Neuronal stem cell (in vitro differentiated cells): ENCODE measurements around the gene SLF1.

ENCODE experiments used
- DNase-seq: peaks from one replicate; pipeline ENCODE4 v3.0.0-alpha.2; 2013; ENCODE audit warnings: low spot score
- H2AFZ ChIP-seq: one replicate; pipeline ENCODE4 v1.6.1; 2013; ENCODE audit warnings: mild to moderate bottlenecking, low read length, inconsistent platforms
- H2AK5ac ChIP-seq: 2 replicates; pipeline ENCODE4 v1.6.1; 2013; ENCODE audit warnings: low read depth, mild to moderate bottlenecking, inconsistent platforms, low read length, moderate library complexity, mixed read lengths
- H2BK120ac ChIP-seq: 2 replicates; pipeline ENCODE4 v1.6.1; 2013; ENCODE audit warnings: low read depth, mild to moderate bottlenecking, inconsistent platforms, low read length, moderate library complexity, mixed read lengths
- H2BK12ac ChIP-seq: one replicate; pipeline ENCODE4 v1.6.1; 2013; ENCODE audit warnings: low read length, inconsistent platforms
- H2BK15ac ChIP-seq: 2 replicates; pipeline ENCODE4 v1.6.1; 2013; ENCODE audit warnings: mild to moderate bottlenecking, low read length, inconsistent platforms, mixed read lengths
- H2BK5ac ChIP-seq: one replicate; pipeline ENCODE4 v1.6.1; 2013; ENCODE audit warnings: inconsistent platforms, mild to moderate bottlenecking, low read length, moderate library complexity
- H3K14ac ChIP-seq: one replicate; pipeline ENCODE4 v1.6.1; 2013; ENCODE audit warnings: low read length, inconsistent platforms
- H3K18ac ChIP-seq: 2 replicates; pipeline ENCODE4 v1.6.1; 2013; ENCODE audit warnings: low read length, inconsistent platforms
- H3K23ac ChIP-seq: 2 replicates; pipeline ENCODE4 v1.6.1; 2013; ENCODE audit warnings: low read depth, mild to moderate bottlenecking, mixed read lengths, low read length, inconsistent platforms; ENCODE audit not compliant: poor library complexity
- H3K27ac ChIP-seq: replicated peaks from 3 replicates; pipeline ENCODE4 v1.5.1; 2013; ENCODE audit warnings: low read length, inconsistent platforms
- H3K27me3 ChIP-seq, 3 experiments: 2 replicates each; pipeline ENCODE4 v1.6.1; 2013; ENCODE audit warnings: low read length in 3 of 3, mild to moderate bottlenecking in 2 of 3, inconsistent platforms in 1 of 3, low read depth in 1 of 3, mixed read lengths in 1 of 3, moderate library complexity in 1 of 3; ENCODE audit not compliant: control insufficient read depth in 3 of 3, insufficient read depth in 3 of 3
- H3K36me3 ChIP-seq, 2 donors: replicated peaks in 1 of 2; 2 replicates each; pipeline ENCODE4 v1.6.1; 2013; ENCODE audit warnings: low read length in 2 of 2; ENCODE audit not compliant: control insufficient read depth in 2 of 2, insufficient read depth in 2 of 2
- H3K4ac ChIP-seq: 2 replicates; pipeline ENCODE4 v1.6.1; 2013; ENCODE audit warnings: inconsistent platforms, mild to moderate bottlenecking, low read length, moderate library complexity
- H3K4me1 ChIP-seq, 2 donors: 1 replicate in 1 of 2; 2 replicates in 1 of 2; pipeline ENCODE4 v1.6.1; 2013; ENCODE audit warnings: low read length in 2 of 2, low read depth in 1 of 2; ENCODE audit not compliant: control insufficient read depth in 2 of 2, insufficient read depth in 1 of 2
- H3K4me2 ChIP-seq: one replicate; pipeline ENCODE4 v1.6.1; 2013; ENCODE audit warnings: mild to moderate bottlenecking, low read length, inconsistent platforms; ENCODE audit not compliant: insufficient read depth, poor library complexity, severe bottlenecking
- H3K4me3 ChIP-seq, 2 donors: 2 replicates each; pipeline ENCODE4 v1.5.1; 2013; ENCODE audit warnings: low read length in 2 of 2, mild to moderate bottlenecking in 2 of 2, inconsistent platforms in 1 of 2, moderate library complexity in 1 of 2
- H3K79me1 ChIP-seq: one replicate; pipeline ENCODE4 v1.6.1; 2013; ENCODE audit warnings: low read depth, mild to moderate bottlenecking, inconsistent platforms, low read length, moderate library complexity
- H3K9ac ChIP-seq: one replicate; pipeline ENCODE4 v1.6.1; 2013; ENCODE audit warnings: mild to moderate bottlenecking, low read depth, low read length, inconsistent platforms; ENCODE audit not compliant: poor library complexity
- H3K9me3 ChIP-seq, 2 donors: replicated peaks in 1 of 2; 2 replicates each; pipeline versions ENCODE3 to v1.6.1; 2013; ENCODE audit warnings: low read length in 2 of 2, mild to moderate bottlenecking in 2 of 2, inconsistent platforms in 1 of 2, low read depth in 1 of 2, mixed read lengths in 1 of 2, moderate library complexity in 1 of 2; ENCODE audit not compliant: control insufficient read depth in 2 of 2, insufficient read depth in 1 of 2
- H4K8ac ChIP-seq: one replicate; pipeline ENCODE4 v1.6.1; 2013; ENCODE audit warnings: low read depth, mild to moderate bottlenecking, inconsistent platforms, low read length, moderate library complexity
- H4K91ac ChIP-seq: one replicate; pipeline ENCODE4 v1.6.1; 2013; ENCODE audit warnings: low read length, low read depth, mild to moderate bottlenecking, inconsistent platforms; ENCODE audit not compliant: poor library complexity
- WGBS, 2 donors: extraction: QIAGEN DNeasy Blood & Tissue Kit; methylation state at CpG; one replicate each; pipeline ENCODE4 v1.1.7; 2013; ENCODE audit warnings: missing lambda C conversion rate in 2 of 2, mixed read lengths in 1 of 2; ENCODE audit not compliant: insufficient read length in 2 of 2, insufficient replicate concordance in 1 of 2; ENCODE audit errors: extremely low coverage in 2 of 2; 5-methylcytosine and 5-hydroxymethylcytosine counted together

SLF1 gene

DNA sequence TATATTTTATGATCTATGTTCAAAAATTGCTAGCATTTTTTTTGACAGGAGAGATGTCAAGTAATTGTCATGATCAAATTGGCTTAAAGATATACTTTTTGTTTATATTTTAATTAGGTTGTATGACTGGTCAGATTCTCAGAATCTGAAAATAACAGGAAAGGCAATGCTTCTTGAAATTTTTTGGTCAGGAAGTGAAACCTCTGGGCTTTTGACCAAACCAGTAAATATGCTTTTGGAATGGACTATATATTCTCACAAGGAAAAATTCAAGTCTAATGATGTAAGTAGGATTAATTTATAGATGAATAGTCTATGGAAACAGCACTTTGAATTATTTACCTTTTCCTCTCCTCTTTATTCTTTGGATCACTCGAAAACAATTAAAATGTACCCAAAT is 52.3 kb downstream of the SLF1 start:
- Histone ChIP-seq H3K14ac (no peak overlapping the region), H3K4ac (no peak overlapping the region), H3K36me3 (peaks cover 0 to 78% of the 10 kb centered on the region in 2 donors), H2BK5ac (no peak overlapping the region), H2BK120ac (no peak overlapping the region), H3K27me3 (no peaks in the 10 kb centered on the region), H3K9ac (no peak overlapping the region), H2BK12ac (no peak overlapping the region), H3K27ac (no peak overlapping the region), H2AK5ac (no peak overlapping the region), H3K18ac (no peak overlapping the region), H3K4me3 (no peak overlapping the region), H2AFZ (no peak overlapping the region), H3K9me3 (no peaks in the 10 kb centered on the region), H3K4me1 (no peaks in the 10 kb centered on the region), H3K4me2 (no peak overlapping the region), H4K91ac (no peak overlapping the region), H4K8ac (no peak overlapping the region), H3K79me1 (no peaks in the 10 kb centered on the region), H3K23ac (no peak overlapping the region), H2BK15ac (no peak overlapping the region)
- no peak for DNase-seq
- no CpG with 5 or more reads among the region's 1 CpG for WGBS, 2 donors

GRCh38 chr5:94672746-94673145 is 54.3 kb downstream of the SLF1 start:
- no peak overlapping the region for H3K18ac ChIP-seq
- H3K14ac ChIP-seq: no peak overlapping the region
- no peak overlapping the region for H4K91ac ChIP-seq
- H3K9ac ChIP-seq: no peak overlapping the region
- H3K36me3 ChIP-seq: peaks cover 0 to 72% of the 10 kb centered on the region in 2 donors
- H3K9me3 ChIP-seq: no peaks in the 10 kb centered on the region
- no peak overlapping the region for H3K4me3 ChIP-seq
- no peak overlapping the region for H2BK15ac ChIP-seq
- H3K27ac ChIP-seq: no peak overlapping the region
- no peak overlapping the region for H2AFZ ChIP-seq
- DNase-seq: no peak
- no peak overlapping the region for H2AK5ac ChIP-seq
- no peak overlapping the region for H4K8ac ChIP-seq
- no peak overlapping the region for H2BK12ac ChIP-seq
- no peaks in the 10 kb centered on the region for H3K4me1 ChIP-seq
- no peak overlapping the region for H3K4ac ChIP-seq
- no CpG with 5 or more reads among the region's 1 CpG for WGBS, 2 donors
- H2BK5ac ChIP-seq: no peak overlapping the region
- no peaks in the 10 kb centered on the region for H3K27me3 ChIP-seq
- H3K79me1 ChIP-seq: no peaks in the 10 kb centered on the region
- H3K23ac ChIP-seq: no peak overlapping the region
- no peak overlapping the region for H3K4me2 ChIP-seq
- no peak overlapping the region for H2BK120ac ChIP-seq

GRCh38 chr5:94674490-94675382 is 56.3 kb downstream of the SLF1 start:
- H3K18ac ChIP-seq: no peak overlapping the region
- no peaks in the 10 kb centered on the region for H3K4me1 ChIP-seq
- H3K27me3 ChIP-seq: no peaks in the 10 kb centered on the region
- H3K14ac ChIP-seq: no peak overlapping the region
- no peaks in the 10 kb centered on the region for H3K9me3 ChIP-seq
- H2AFZ ChIP-seq: no peak overlapping the region
- H4K8ac ChIP-seq: no peak overlapping the region
- peaks cover 0 to 67% of the 10 kb centered on the region in 2 donors for H3K36me3 ChIP-seq
- no peak overlapping the region for H4K91ac ChIP-seq
- no peak overlapping the region for H3K4me3 ChIP-seq
- H3K27ac ChIP-seq: no peak overlapping the region
- no peak overlapping the region for H3K4me2 ChIP-seq
- H3K23ac ChIP-seq: no peak overlapping the region
- no peak overlapping the region for H3K4ac ChIP-seq
- DNase-seq: no peak
- H2BK120ac ChIP-seq: no peak overlapping the region
- H3K9ac ChIP-seq: no peak overlapping the region
- no CpG with 5 or more reads among the region's 1 CpG for WGBS, 2 donors
- H2BK15ac ChIP-seq: no peak overlapping the region
- H2AK5ac ChIP-seq: no peak overlapping the region
- H2BK12ac ChIP-seq: no peak overlapping the region
- no peaks in the 10 kb centered on the region for H3K79me1 ChIP-seq
- H2BK5ac ChIP-seq: no peak overlapping the region

DNA sequence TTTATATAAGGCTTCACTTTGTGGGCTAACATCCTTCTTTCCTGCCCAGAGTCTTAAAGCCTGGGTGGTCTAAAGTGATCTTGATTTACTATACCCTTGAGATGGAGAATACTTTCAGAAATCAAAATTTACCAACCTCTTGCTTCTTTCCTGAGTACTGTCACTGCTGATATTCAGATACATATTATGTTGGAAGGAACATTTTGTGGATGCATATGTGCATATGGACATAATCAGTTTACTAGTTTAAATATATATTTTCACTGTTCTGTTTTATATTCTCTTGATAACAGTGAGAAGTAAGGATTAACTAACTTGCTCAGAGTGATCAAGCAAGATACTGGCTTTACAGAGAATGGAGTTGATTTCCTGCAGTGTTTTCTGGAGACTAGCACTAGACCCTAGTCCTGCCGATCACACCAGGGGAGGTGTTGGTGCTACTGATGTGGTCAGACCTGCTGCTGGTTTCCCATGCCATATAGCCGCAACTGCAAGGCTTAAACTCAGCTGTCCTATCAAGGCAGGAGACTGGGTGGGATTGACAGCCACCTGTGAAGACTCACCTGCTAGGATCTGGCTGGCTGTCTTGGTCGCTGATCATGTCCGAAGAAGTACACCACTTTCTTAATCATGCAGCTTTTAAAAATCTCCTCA is 57.6 kb downstream of the SLF1 start:
- Histone ChIP-seq H3K4me2 (no peak overlapping the region), H4K8ac (no peak overlapping the region), H3K79me1 (no peaks in the 10 kb centered on the region), H2BK5ac (no peak overlapping the region), H3K4me1 (no peaks in the 10 kb centered on the region), H3K14ac (no peak overlapping the region), H3K4ac (no peak overlapping the region), H3K9ac (no peak overlapping the region), H3K27ac (no peak overlapping the region), H2BK15ac (no peak overlapping the region), H3K4me3 (no peak overlapping the region), H4K91ac (no peak overlapping the region), H3K27me3 (no peaks in the 10 kb centered on the region), H2AFZ (no peak overlapping the region), H3K9me3 (no peaks in the 10 kb centered on the region), H2BK120ac (no peak overlapping the region), H2AK5ac (no peak overlapping the region), H3K23ac (no peak overlapping the region), H3K18ac (no peak overlapping the region), H2BK12ac (no peak overlapping the region), H3K36me3 (peaks cover 0 to 66% of the 10 kb centered on the region in 2 donors)
- DNase-seq: no peak
- no CpG with 5 or more reads among the region's 4 CpGs for WGBS, 2 donors
